ENCODE results near the gene IFFO2.
A peak's percentile ranks its signal among the peaks of the same experiment; 100 is the strongest.

Gene IFFO2

GRCh38 chr1:18940303-18941020 lies 16.0 kb downstream of the IFFO2 start:
- ATAC-seq, result no peak
- TF ChIP-seq ZFP3 (CRISPR knock-in tag; IDR thresholded peaks at IDR 0.05) (no peak), ZFP30 (CRISPR knock-in tag; IDR thresholded peaks at IDR 0.05) (no peak), PATZ1 (CRISPR knock-in tag; IDR thresholded peaks at IDR 0.05; ENCODE audit: borderline replicate concordance) (no peak), ISL1 (CRISPR knock-in tag; IDR thresholded peaks at IDR 0.05) (no peak), TSHZ2 (CRISPR knock-in tag; IDR thresholded peaks at IDR 0.05) (no peak), CSDC2 (CRISPR knock-in tag; IDR thresholded peaks at IDR 0.05) (no peak), ZC3H10 (CRISPR knock-in tag; IDR thresholded peaks at IDR 0.05) (no peak), RARB (CRISPR knock-in tag; IDR thresholded peaks at IDR 0.05) (no peak), ZNF70 (CRISPR knock-in tag; IDR thresholded peaks at IDR 0.05) (no peak)

- TF ChIP-seq CREB5 (CRISPR knock-in tag; IDR thresholded peaks at IDR 0.05; ENCODE audit: low read depth), result no peak
- no peak for TF ChIP-seq OSR1 (CRISPR knock-in tag; IDR thresholded peaks at IDR 0.05)
- no peak for TF ChIP-seq ESRRG (CRISPR knock-in tag; IDR thresholded peaks at IDR 0.05)
- no peak for TF ChIP-seq ZNF565 (CRISPR knock-in tag; conservative IDR thresholded peaks at IDR 0.05; ENCODE audit: low read depth)
- no peak for TF ChIP-seq ZFP30 (CRISPR knock-in tag; IDR thresholded peaks at IDR 0.05)
- TF ChIP-seq SNAI2 (CRISPR knock-in tag; IDR thresholded peaks at IDR 0.05), result no peak
- no peak for TF ChIP-seq RARB (CRISPR knock-in tag; IDR thresholded peaks at IDR 0.05)
- TF ChIP-seq ZFP3 (CRISPR knock-in tag; IDR thresholded peaks at IDR 0.05), result no peak
- no peak for TF ChIP-seq TSHZ2 (CRISPR knock-in tag; IDR thresholded peaks at IDR 0.05)
- TF ChIP-seq PATZ1 (CRISPR knock-in tag; IDR thresholded peaks at IDR 0.05; ENCODE audit: borderline replicate concordance), result no peak
- no peak for TF ChIP-seq GLIS3 (CRISPR knock-in tag; IDR thresholded peaks at IDR 0.05)
- no peak for TF ChIP-seq TCF4 (CRISPR knock-in tag; IDR thresholded peaks at IDR 0.05; ENCODE audit: borderline replicate concordance)
- ATAC-seq, result no peak
Measured at GRCh38 chr1:18939398-18940302, 16.8 kb downstream of the IFFO2 start.

- no peak for TF ChIP-seq TSHZ2 (CRISPR knock-in tag; IDR thresholded peaks at IDR 0.05)
- TF ChIP-seq TCF4 (CRISPR knock-in tag; IDR thresholded peaks at IDR 0.05; ENCODE audit: borderline replicate concordance), result peak; percentile 40; the same call in 1 of the 2 replicates
- no peak for ATAC-seq
Measured at GRCh38 chr1:18938707-18939070, 17.8 kb downstream of the IFFO2 start.
